ENCODE measurements around the gene NMU.

DNA sequence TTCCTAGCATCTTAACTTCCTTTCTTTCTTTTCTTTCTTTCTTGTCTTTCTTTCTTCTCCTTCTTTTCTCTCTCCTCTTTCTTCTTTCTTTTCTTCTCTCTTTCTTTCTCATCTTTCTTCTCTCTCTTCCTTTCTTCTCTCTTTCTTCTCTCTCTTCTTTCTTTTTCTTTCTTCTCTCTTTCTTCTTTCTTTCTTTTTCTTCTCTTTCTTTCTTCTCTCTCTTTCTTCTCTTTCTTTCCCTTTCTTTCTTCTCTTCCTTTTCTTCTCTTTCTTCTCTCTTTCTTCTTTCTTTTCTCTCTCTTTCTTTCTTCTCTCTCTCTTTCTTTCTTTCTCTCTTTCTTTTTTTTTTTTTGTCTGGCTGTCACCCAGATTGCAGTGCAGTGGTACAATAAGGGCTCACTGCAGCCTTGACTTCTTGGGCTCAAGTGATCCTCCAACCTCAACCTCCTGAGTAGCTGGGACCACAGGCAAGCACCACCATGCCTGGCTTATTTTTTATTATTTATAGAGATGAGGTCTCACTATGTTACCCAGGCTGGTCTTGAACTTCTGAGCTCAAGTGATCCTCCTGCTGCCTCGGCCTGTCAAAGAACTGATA lies 17.5 kb downstream of the NMU start:
- TF ChIP-seq BHLHE40 (IDR thresholded peaks at IDR 0.05; ENCODE audit: low read length), result no peak
- TF ChIP-seq SPI1 (IDR thresholded peaks at IDR 0.05; ENCODE audit: borderline replicate concordance, low read depth, low read length), result no peak
- no peak for TF ChIP-seq LARP7 (IDR thresholded peaks at IDR 0.05)
- no peak for TF ChIP-seq CTCF (IDR thresholded peaks at IDR 0.05 in 2 of 3, conservative IDR thresholded peaks at IDR 0.05 in 1 of 3; ENCODE audit: insufficient read depth in 2 of 3, low read depth in 1 of 3, low read length in 3 of 3)
- no peak for TF ChIP-seq ZFX (CRISPR knock-in tag; IDR thresholded peaks at IDR 0.05)
- no peak for TF ChIP-seq SIN3A (IDR thresholded peaks at IDR 0.05; ENCODE audit: borderline replicate concordance in 2 of 2, control insufficient read depth in 1 of 2, low read depth in 2 of 2, low read length in 2 of 2)
- TF ChIP-seq ATF7 (IDR thresholded peaks at IDR 0.05), result no peak
- no peak for TF ChIP-seq MAZ (CRISPR knock-in tag; conservative IDR thresholded peaks at IDR 0.05 in 1 of 2, IDR thresholded peaks at IDR 0.05 in 1 of 2)
- TF ChIP-seq XRCC3 (IDR thresholded peaks at IDR 0.05), result no peak
- TF ChIP-seq POLR2A (conservative IDR thresholded peaks at IDR 0.05), result peak; percentile 38; the same call in 1 of the 2 replicates

Data from K562 (cell line).